GM23338 (cell line): ENCODE measurements around the gene STT3B. TPM values are rescaled to one million over a fixed set of nuclear protein-coding genes. Genes with fewer than 3 reads are reported as not detected.

ENCODE experiments used
- ATAC-seq: fragments of 200-7000 bp; cut with Tn5 transposase; 3 replicates; pipeline ENCODE4 v1.9.1; 2020
- DNase-seq: peaks from one replicate; pipeline ENCODE4 v3.0.0-alpha.2; 2015; ENCODE audit warnings: low spot score
- H2AFZ ChIP-seq: fragments of 200-600 bp; sonication (generic); 2 replicates; pipeline ENCODE4 v1.8.0; 2016; ENCODE audit warnings: antibody characterized with exemption, mild to moderate bottlenecking, moderate library complexity
- H3F3A ChIP-seq: fragments of 200-600 bp; sonication (generic); replicated peaks from 2 replicates; pipeline ENCODE4 v1.8.0; 2017; ENCODE audit warnings: antibody characterized with exemption, mixed run types, low read depth
- H3K27ac ChIP-seq: fragments of 200-600 bp; sonication (generic); 2 replicates; pipeline ENCODE4 v1.6.1; 2016; ENCODE audit warnings: low read depth
- H3K27me3 ChIP-seq: fragments of 200-600 bp; sonication (generic); 2 replicates; pipeline ENCODE4 v1.8.0; 2016; ENCODE audit warnings: mild to moderate bottlenecking, mixed run types, moderate library complexity; ENCODE audit not compliant: insufficient read depth
- H3K36me3 ChIP-seq: fragments of 200-600 bp; sonication (generic); 2 replicates; pipeline ENCODE4 v1.8.0; 2016; ENCODE audit warnings: mild to moderate bottlenecking; ENCODE audit not compliant: insufficient read depth
- H3K4me1 ChIP-seq: fragments of 200-600 bp; sonication (generic); 2 replicates; pipeline ENCODE4 v1.8.0; 2016; ENCODE audit warnings: mild to moderate bottlenecking, moderate library complexity; ENCODE audit not compliant: insufficient read depth
- H3K4me2 ChIP-seq: fragments of 200-600 bp; sonication (generic); 2 replicates; pipeline ENCODE4 v1.7.1; 2017; ENCODE audit warnings: mixed run types
- H3K4me3 ChIP-seq: fragments of 200-600 bp; sonication (generic); 2 replicates; pipeline ENCODE4 v1.6.1; 2016; ENCODE audit warnings: mixed run types
- H3K79me2 ChIP-seq: fragments of 200-600 bp; sonication (generic); replicated peaks from 2 replicates; pipeline ENCODE4 v1.8.0; 2017; ENCODE audit warnings: mild to moderate bottlenecking; ENCODE audit not compliant: insufficient read depth
- H3K9me2 ChIP-seq: fragments of 200-600 bp; sonication (generic); 2 replicates; pipeline ENCODE4 v1.8.0; 2017; ENCODE audit not compliant: insufficient read depth
- H4K20me1 ChIP-seq: fragments of 200-600 bp; sonication (generic); replicated peaks from 2 replicates; pipeline ENCODE4 v1.8.0; 2017; ENCODE audit warnings: mild to moderate bottlenecking; ENCODE audit not compliant: insufficient read depth
- H3K27ac Mint-ChIP-seq: 2 replicates; pipeline ENCODE4 v1.8.0; 2020; ENCODE audit warnings: inconsistent platforms, mild to moderate bottlenecking, moderate library complexity, mixed read lengths
- H3K27me3 Mint-ChIP-seq: 3 replicates; pipeline ENCODE4 v1.8.0; 2022; ENCODE audit warnings: low read depth, mild to moderate bottlenecking, moderate library complexity, mixed read lengths, inconsistent platforms; ENCODE audit not compliant: insufficient read depth, poor library complexity
- H3K36me3 Mint-ChIP-seq: 3 replicates; pipeline ENCODE4 v1.8.0; 2021; ENCODE audit warnings: low read depth, mild to moderate bottlenecking, inconsistent platforms, moderate library complexity, mixed read lengths
- H3K4me1 Mint-ChIP-seq: 3 replicates; pipeline ENCODE4 v1.8.0; 2020; ENCODE audit warnings: mild to moderate bottlenecking, inconsistent platforms, mixed read lengths
- H3K4me3 Mint-ChIP-seq: 3 replicates; pipeline ENCODE4 v1.8.0; 2021; ENCODE audit warnings: moderate library complexity, mild to moderate bottlenecking, inconsistent platforms, mixed read lengths
- H3K9me3 Mint-ChIP-seq: 3 replicates; pipeline ENCODE4 v1.8.0; 2020; ENCODE audit warnings: moderate library complexity, mild to moderate bottlenecking, inconsistent platforms, mixed read lengths
- CTCF ChIP-seq, 2 experiments: fragments of 200-600 bp in 1 of 2; sonication (generic) in 1 of 2; conservative IDR thresholded peaks; 2 replicates each; pipeline versions ENCODE4 v1.5.1 to v1.6.1; 2016 to 2017; ENCODE audit warnings: antibody characterized with exemption in 2 of 2, low read depth in 2 of 2, mild to moderate bottlenecking in 2 of 2, moderate library complexity in 1 of 2
- JUNB ChIP-seq: IDR thresholded peaks from one replicate; pipeline ENCODE4 v1.6.1; 2016; ENCODE audit warnings: antibody characterized with exemption; ENCODE audit not compliant: unreplicated experiment
- NANOG ChIP-seq: IDR thresholded peaks from 2 replicates; pipeline ENCODE4 v1.6.1; 2016; ENCODE audit warnings: antibody characterized with exemption, borderline replicate concordance
- POLR2AphosphoS5 ChIP-seq: IDR thresholded peaks from 2 replicates; pipeline ENCODE4 v1.6.1; 2016; ENCODE audit warnings: antibody characterized with exemption, low read depth
- REST ChIP-seq: IDR thresholded peaks from one replicate; pipeline ENCODE4 v1.6.1; 2018; ENCODE audit warnings: antibody characterized with exemption; ENCODE audit not compliant: unreplicated experiment
- STAT1 ChIP-seq: IDR thresholded peaks from one replicate; pipeline ENCODE4 v1.6.1; 2016; ENCODE audit warnings: antibody characterized with exemption; ENCODE audit not compliant: unreplicated experiment
- ZNF331 ChIP-seq: fragments of 250-450 bp; sonication (Bioruptor Pico); IDR thresholded peaks from 2 replicates; pipeline ENCODE4 v1.5.0; 2020; ENCODE audit warnings: low read depth, mild to moderate bottlenecking, moderate library complexity
- polyA plus RNA-seq: library from polyadenylated mRNA; unstranded; fragments of >200 nt; fragmentation: Nextera tagmentation; extraction: Ambion mirVana; gene quantifications from 2 replicates; pipeline ENCODE4 v1.2.1, GENCODE V29; 2016
- total RNA-seq: library from RNA; depleted of rRNA; stranded (reverse); fragments of >200 nt; shearing (Covaris generic); gene quantifications from 2 replicates; pipeline ENCODE4 v1.2.3, GENCODE V29; 2014

STT3B gene
- total and polyA plus RNA-seq, 2 experiments from 2014 or later = 44.1 to 167 TPM

GRCh38 chr3:31550452-31551251 lies 17.9 kb downstream of the STT3B start:
- no peak overlapping the region for H3K27ac Mint-ChIP-seq

GRCh38 chr3:31551646-31552045 lies 18.9 kb downstream of the STT3B start:
- ATAC-seq (no peak), DNase-seq (no peak)
- Histone ChIP-seq H3K4me2 (no peak overlapping the region), H3F3A (no peaks in the 10 kb centered on the region), H2AFZ (no peak overlapping the region), H3K4me1 (peaks cover 16% of the 10 kb centered on the region), H3K27ac (no peak overlapping the region), H3K27me3 (no peaks in the 10 kb centered on the region), H4K20me1 (peaks cover 48% of the 10 kb centered on the region), H3K79me2 (peaks cover 100% of the 10 kb centered on the region), H3K4me3 (no peak overlapping the region), H3K9me2 (no peaks in the 10 kb centered on the region), H3K36me3 (no peaks in the 10 kb centered on the region)
- peaks cover 34% of the 10 kb centered on the region for H3K4me1 Mint-ChIP-seq
- no peaks in the 10 kb centered on the region for H3K27me3 Mint-ChIP-seq
- H3K36me3 Mint-ChIP-seq = peaks cover 9% of the 10 kb centered on the region; the same call in 2 of the 3 replicates
- no peak overlapping the region for H3K27ac Mint-ChIP-seq
- peaks cover 3% of the 10 kb centered on the region; the same call in 2 of the 3 replicates for H3K9me3 Mint-ChIP-seq
- H3K4me3 Mint-ChIP-seq = no peak overlapping the region
- TF ChIP-seq CTCF (conservative IDR thresholded peaks at IDR 0.05; ENCODE audit: low read depth in 2 of 2) (no peak), REST (no peak), ZNF331 (no peak), STAT1 (no peak), NANOG (no peak)

More at GRCh38 chr3:31550452-31551251, 17.9 kb downstream of the STT3B start:
- Histone ChIP-seq H3F3A (no peaks in the 10 kb centered on the region), H3K79me2 (peaks cover 100% of the 10 kb centered on the region), H3K27me3 (no peaks in the 10 kb centered on the region), H3K4me3 (no peak overlapping the region), H3K4me1 (peaks cover 16% of the 10 kb centered on the region), H3K27ac (no peak overlapping the region), H3K4me2 (no peak overlapping the region), H3K36me3 (no peaks in the 10 kb centered on the region), H3K9me2 (no peaks in the 10 kb centered on the region), H2AFZ (no peak overlapping the region), H4K20me1 (peaks cover 47% of the 10 kb centered on the region)
- TF ChIP-seq JUNB (no peak), POLR2AphosphoS5 (no peak), CTCF (conservative IDR thresholded peaks at IDR 0.05; ENCODE audit: low read depth in 2 of 2) (peak; percentile 59 to 80)
- H3K9me3 Mint-ChIP-seq = peaks cover 3% of the 10 kb centered on the region; the same call in 2 of the 3 replicates
- H3K36me3 Mint-ChIP-seq = peaks cover 9% of the 10 kb centered on the region; the same call in 2 of the 3 replicates
- peak; percentile 44; the same call in 2 of the 3 replicates for ATAC-seq
- peaks cover 40% of the 10 kb centered on the region for H3K4me1 Mint-ChIP-seq
- H3K27me3 Mint-ChIP-seq = no peaks in the 10 kb centered on the region
- H3K4me3 Mint-ChIP-seq = no peak overlapping the region
- peak; percentile 51 for DNase-seq
